GM19397 (cell line): ENCODE results near the gene PGM5.

Experiments used
- ATAC-seq: cut with Tn5 transposase; IDR thresholded peaks from one replicate; pipeline ENCODE4 v1.9.1; 2021; ENCODE audit warnings: mild to moderate bottlenecking, moderate library complexity; ENCODE audit not compliant: unreplicated experiment

The PGM5 gene

DNA sequence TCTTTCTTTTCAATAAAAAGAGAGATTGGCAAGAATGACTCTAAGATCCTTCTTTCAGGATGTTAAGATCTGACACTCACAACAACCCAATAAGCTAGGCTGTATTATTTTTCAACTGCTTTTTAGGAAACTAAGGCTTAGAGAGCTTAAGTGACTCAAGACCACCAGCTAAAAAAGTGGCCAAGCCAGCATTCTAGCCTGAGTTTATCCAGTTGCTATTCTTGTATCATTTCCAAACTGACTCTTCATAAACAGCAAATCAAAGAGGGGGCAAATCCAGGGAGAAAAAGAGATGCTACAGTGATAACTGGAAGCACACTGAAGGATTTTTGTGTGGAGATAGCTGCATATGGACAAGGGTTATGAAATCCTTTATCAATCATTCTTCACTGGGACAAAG, 137.1 kb downstream of the PGM5 start:
- no peak for ATAC-seq

DNA sequence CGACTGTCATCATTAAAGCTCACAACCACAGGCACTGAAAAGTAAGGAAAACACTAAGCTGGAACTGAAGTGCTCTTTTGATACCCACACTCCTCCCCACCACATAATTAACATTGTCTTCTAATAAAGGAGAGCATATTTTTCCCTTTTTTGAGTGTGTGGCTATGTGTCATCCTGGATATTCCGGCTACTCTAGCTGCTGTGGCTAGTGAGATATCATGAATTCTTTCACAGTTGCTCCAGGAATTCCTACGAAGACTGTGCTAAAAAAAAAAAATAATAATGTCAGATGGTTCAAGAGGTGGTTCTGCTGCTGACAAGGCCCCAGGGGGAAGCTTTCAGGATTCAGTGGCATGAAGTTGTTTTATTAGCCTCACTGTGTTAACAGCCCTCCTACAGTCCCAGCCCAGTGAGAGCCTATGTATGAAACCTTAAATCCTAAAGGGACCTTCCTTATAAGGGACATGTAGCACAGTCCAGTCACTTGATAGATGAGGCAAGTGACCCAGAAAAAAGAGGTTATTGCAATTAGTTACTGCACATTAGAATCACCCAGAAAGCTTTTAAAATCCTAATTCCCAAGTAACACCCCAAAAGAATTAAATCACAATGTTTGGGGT, 137.7 kb downstream of the PGM5 start:
- ATAC-seq: no peak

GRCh38 chr9:68495247-68495646, 138.8 kb downstream of the PGM5 start:
- ATAC-seq: no peak

- ATAC-seq: no peak
Observed at GRCh38 chr9:68496356-68496755, 139.9 kb downstream of the PGM5 start.

GRCh38 chr9:68497629-68498028, 141.2 kb downstream of the PGM5 start:
- no peak for ATAC-seq

DNA sequence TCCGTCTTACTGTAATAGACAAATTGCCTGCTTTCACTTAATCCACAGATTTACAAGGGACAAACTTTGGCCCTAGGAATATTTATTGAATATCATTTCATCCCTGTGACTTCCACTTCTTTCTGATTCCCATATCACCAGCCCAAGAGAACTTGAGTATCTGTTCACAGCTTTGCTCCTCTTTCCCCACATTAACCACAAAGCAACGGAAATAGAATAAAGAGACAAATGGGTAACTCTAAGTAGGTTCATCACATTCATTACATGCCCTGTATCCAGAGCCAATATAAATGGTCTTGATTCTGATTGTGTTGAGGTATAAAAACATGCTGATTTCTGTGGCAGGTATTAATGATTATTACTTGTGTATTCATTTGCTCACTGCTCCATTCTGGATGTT, 142.4 kb downstream of the PGM5 start:
- no peak for ATAC-seq

DNA sequence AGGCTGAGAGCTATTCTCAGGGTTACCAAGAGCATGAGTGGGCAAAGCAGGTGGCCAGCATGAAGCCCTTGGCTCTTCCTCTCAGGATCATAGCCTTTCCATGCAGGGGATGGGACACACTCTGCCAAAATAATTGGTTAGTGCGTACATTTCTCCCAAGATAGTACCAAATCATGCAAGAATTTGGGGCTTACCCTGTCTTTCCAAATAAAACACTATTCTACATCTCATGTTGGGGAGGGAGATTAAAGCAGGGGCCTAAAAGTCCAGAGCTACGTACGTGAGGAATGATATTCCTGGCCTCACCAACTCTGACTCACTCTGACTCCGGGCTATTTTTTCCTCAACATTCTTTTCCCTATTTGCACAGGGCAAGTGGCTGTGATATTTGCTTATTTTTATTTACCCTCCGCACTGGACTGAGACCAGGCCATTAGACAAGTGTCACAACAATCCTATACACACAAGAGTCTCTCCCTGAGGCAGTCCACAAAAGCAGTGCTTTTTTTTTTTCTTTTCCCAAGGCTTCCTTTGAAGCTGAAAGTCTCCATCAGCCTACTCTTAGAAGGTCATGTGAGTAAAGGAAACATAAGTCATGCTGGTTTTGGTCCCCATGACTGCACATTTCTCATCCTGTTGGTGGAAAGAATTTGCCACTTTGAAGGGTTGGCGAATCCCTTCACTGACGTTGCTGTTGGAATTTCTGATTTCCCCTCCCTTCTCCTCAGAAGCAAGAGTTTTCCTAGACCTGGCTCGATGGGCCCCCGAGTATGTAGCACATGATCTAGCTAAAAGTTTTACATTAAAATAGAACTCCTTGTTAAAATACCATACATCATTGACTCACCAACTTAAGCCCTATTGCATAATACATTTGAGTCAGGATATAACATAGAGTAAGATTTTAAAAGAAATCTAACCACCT, 144.3 kb downstream of the PGM5 start:
- ATAC-seq: no peak

GRCh38 chr9:68502279-68502678, 145.9 kb downstream of the PGM5 start:
- ATAC-seq: no peak

DNA sequence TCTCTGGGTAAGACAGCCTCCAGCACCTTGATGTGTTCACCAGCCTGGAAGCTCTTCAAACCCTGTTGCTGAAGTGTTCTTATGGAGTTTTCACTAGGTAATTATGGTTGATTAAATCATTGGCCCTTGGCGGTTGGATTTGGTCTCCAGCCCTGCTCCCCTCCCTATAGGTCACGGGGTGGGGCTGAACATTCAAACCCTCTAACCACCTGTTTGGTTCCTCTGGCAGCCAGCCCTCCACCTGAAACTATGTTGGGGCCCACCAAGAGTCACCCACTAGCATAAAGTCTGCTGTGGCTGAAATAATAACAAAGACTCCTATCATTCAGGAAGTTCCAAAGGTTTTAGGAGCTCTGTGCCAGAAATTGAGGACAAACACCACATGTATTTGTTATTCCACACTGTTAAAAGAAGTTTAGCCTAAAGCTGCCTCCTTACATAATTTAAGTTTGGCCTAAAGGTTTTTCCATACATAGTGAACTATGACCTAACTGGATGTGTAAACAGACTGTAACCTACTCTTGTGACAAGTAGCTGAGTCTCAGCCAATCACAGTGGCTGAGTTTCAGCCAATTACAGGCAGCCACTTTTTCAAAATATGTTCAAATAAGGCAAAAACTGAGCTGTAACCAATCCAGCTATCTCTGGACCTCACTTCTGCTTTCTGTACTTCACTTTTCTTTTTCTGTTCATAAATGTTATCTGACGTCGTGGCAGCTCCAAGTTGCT, 149.4 kb downstream of the PGM5 start:
- ATAC-seq: no peak

DNA sequence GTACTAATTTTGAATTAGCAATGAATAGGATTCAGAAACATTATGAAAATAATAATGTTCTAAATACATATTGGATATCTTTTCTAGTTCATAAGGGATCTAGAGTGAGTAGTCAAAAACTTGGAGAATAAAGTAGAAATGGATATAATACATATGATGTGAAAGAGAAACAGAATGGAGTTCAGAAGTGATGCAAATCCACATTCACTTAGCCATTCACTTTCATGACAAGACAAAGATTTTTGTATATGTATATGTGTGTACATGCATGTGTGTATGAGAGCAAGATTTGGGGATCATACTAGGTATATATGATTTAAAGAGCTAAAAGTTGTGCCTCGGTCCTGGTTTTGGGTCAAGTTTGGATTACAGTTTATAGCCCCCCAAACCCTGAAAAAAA, 150.1 kb downstream of the PGM5 start:
- no peak for ATAC-seq

DNA sequence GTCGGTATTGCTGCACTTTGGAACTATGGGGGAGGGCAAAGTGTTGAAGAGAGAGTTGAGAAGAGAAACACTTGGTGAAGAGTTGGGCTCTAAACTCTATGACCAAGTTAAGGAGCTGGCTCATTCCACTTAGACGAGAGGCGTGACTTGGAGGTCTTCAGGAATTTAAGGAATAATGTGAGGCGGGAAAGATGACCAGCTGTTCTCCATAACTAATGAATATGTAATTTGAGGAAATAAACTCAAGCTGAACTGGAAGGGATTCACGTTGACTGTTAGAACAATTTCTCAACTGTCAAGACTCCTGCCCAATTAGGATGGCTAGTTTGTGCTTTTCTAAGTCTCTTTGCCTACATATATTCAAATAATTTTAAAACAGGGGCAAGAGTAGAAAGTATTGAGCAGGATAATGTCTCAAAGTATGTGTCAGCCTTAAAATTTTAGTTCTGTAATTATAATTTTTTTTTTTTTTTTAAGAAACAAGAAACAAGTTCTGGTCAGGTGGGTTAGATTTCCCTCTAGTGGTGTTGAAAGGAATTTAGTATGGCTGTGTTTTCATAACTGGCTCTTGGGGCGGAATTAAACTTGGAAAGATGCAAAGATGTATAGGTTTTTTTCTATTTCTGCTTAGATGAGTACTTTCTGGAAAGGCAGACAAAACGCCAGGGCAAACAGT, 150.9 kb downstream of the PGM5 start:
- no peak for ATAC-seq

DNA sequence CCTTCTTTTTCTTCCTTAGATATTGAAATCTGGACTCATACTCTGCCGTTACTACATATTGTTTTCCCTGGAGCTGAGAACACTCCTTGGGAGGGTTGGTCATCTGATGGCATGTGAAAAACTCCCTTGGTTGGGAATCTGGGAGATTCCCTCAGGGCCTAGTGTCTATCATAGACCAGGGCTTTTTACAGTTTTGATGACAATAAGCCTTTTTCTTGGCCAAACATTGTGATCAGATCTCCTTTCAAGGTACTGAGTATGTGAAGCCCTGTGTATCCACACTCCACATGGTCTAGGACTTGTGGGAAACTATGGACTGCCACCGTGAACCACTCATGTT, 151.4 kb downstream of the PGM5 start:
- no peak for ATAC-seq

DNA sequence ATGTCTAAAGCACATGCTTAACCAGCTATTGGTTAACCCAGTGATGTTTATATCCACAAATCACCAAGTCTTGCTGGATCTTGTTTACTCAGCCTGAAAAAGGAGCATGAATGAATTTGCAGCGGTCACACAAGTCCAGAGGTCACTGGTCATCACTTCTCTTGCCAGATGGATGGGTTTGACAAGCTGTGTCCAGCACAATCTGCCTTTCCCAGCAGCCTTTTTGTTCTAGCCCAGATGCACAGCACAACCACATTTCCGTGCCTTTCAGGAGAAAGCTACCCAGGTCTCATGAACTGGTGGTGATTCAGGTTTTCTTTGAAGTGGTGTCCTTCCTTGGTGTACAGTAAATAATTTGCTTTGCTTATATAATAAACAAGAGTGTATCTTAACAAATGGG, 152.1 kb downstream of the PGM5 start:
- no peak for ATAC-seq

DNA sequence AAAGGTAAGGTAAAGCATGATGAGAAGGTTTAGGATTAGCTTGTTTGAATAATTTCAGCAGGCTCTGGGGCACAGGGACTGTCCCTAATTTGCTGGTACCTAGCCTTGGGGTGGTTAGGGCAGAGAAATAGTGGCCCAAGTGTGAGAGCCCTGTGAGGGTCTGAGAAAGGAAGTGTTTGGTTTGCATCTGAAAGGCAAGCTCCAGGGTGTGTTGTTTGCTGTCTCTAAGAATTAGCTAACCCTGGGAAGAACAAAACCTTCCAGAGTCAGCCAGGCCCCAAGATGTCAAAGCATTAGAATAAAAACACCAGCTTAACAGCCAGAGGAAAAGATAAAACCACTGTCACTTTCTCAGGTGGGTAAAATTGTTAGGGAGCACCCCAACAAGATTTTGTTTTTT, 153.3 kb downstream of the PGM5 start:
- no peak for ATAC-seq

DNA sequence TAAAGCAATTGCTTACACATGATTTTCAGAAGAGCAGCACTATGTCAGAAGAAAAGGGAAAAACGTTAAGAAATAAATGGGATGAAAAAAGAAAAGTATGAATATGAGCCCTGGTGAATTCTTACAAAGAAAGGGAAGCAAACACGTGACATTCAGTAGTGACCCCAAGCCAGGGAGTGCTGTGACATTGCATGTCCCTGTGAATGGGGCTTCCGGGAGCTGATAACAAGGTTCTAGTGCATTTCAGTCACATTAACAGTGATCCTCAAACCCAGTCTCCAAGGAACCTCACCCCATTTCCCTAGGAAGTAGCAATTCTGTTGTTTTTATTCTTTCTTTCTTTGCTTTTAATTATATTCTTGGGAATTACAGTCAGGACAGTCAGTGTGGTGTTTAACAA, 157.0 kb downstream of the PGM5 start:
- no peak for ATAC-seq

DNA sequence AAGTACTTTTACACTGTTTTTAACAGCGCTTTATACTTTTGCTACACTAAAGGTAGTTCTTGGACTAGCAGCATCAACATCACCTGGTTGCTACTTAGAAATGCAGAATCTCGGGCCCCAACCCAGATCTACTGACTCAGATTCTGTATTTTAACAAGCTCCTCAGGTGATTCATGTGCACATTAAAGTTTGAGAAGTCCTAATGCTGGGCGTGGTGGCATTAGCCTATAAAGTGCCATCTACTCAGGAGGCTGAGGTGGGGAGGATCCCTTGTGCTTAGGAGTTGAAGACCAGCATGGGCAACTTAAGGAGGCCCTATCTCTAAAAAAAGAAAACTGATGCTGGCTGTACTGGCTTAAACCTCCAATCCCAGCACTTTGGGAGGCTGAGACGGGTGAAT, 157.6 kb downstream of the PGM5 start:
- ATAC-seq: no peak

DNA sequence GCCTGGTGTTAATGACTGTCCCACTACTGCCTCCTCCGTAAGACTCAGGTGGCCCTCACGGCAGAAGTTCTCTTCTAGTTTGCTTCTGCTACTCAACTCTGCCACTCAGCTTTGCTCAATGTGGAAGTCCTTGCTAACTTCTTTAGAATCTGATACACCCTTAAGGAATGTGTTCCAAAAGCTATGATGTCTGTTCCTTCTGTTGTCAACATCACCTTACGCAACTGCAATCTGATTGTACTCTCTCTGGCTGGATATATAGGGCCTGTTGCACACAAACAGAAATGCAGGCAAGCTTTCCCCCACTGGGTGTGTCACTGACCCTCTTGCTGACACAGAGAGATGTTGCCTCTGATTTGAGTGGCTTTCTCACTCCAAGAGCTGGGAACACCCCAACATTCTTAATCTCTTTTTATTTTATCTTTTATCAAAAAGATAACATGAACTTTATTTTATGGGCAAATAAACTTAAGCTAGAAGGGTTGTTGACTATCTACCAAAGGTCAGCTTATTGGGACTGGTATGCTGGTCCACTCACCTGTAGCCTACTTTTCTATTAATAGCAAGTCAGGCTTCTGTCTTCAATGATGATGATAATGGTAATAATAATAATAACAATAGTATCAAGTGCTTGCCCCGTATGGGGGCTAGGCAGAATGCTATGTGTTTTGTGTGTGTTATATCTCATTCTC, 159.1 kb downstream of the PGM5 start:
- ATAC-seq: no peak

GRCh38 chr9:68522131-68522530, 165.7 kb downstream of the PGM5 start:
- no peak for ATAC-seq

DNA sequence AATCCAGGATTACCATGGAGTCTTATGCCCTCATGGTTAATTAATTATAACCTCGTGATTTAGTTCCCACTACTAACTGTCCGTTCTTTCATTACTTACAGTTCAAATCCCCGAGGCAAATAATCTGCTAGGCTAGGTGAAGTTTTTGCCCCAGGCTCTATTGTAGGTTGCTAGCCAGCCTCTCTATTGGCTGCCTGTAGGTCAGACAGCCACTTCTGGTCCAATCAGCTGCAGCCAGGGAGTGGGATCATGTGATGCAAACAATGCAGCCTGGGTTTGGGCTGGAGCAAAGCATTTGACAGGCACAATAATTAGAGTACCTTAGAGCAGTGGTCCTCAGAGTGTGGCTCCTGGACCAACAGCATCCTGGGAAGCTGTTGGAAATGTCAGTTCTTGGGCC, 166.5 kb downstream of the PGM5 start:
- ATAC-seq: no peak

- no peak for ATAC-seq
Observed at GRCh38 chr9:68523367-68523936, 167.0 kb downstream of the PGM5 start.
